H1 (cell line): ENCODE measurements around the gene ANKRD30A. TPM values are rescaled to one million over a fixed set of nuclear protein-coding genes. Genes with fewer than 3 reads are reported as not detected.

ENCODE experiments used
- CTCF ChIA-PET: fragments of 300-600 bp; sonication (Branson Sonifier 250); formaldehyde crosslinking; loops from one replicate; lab custom pipeline; 2021; ENCODE audit not compliant: partially characterized antibody; lab: Charles Lee
- POLR2A ChIA-PET: fragments of 300-600 bp; sonication (Branson Sonifier 250); formaldehyde crosslinking; loops from one replicate; lab custom pipeline; 2021; ENCODE audit warnings: inconsistent platforms; ENCODE audit not compliant: partially characterized antibody; lab: Charles Lee
- DNase-seq, 2 experiments: peaks; one replicate each; pipeline versions ENCODE4 v3.0.0 to v3.0.0-alpha.2; 2010 to 2022; ENCODE audit warnings: low spot score in 2 of 2, low read depth in 1 of 2, mixed read lengths in 1 of 2
- FAIRE-seq: peaks from 2 replicates; lab custom pipeline; 2011; peaks lifted over from hg19 to GRCh38; lab: Jason Lieb, UNC
- H2AFZ ChIP-seq: 2 replicates; pipeline ENCODE4 v1.8.1; 2012; ENCODE audit warnings: low read length, inconsistent platforms
- H2AK5ac ChIP-seq: 2 replicates; pipeline ENCODE4 v1.6.1; 2013; ENCODE audit warnings: low read depth, low read length
- H2BK120ac ChIP-seq: replicated peaks from 2 replicates; pipeline ENCODE3; 2013; ENCODE audit warnings: low read depth, low read length, inconsistent platforms
- H2BK12ac ChIP-seq: 2 replicates; pipeline ENCODE4 v1.6.1; 2013; ENCODE audit warnings: low read depth, low read length
- H2BK15ac ChIP-seq: 2 replicates; pipeline ENCODE4 v1.6.1; 2013; ENCODE audit warnings: low read length
- H2BK20ac ChIP-seq: 2 replicates; pipeline ENCODE4 v1.6.1; 2013; ENCODE audit warnings: low read length
- H2BK5ac ChIP-seq: 2 replicates; pipeline ENCODE4 v1.6.1; 2013; ENCODE audit warnings: low read depth, low read length
- H3K14ac ChIP-seq: 2 replicates; pipeline ENCODE4 v1.6.1; 2013; ENCODE audit warnings: inconsistent platforms; ENCODE audit not compliant: insufficient read length
- H3K18ac ChIP-seq: 2 replicates; pipeline ENCODE4 v1.6.1; 2013; ENCODE audit warnings: low read length; ENCODE audit errors: extremely low read depth
- H3K23ac ChIP-seq: 2 replicates; pipeline ENCODE4 v1.6.1; 2013; ENCODE audit warnings: inconsistent platforms; ENCODE audit not compliant: insufficient read length
- H3K23me2 ChIP-seq: 2 replicates; pipeline ENCODE4 v1.6.1; 2013; ENCODE audit warnings: low read depth, low read length
- H3K27ac ChIP-seq: 2 replicates; pipeline ENCODE4 v1.6.1; 2011; ENCODE audit warnings: low read depth, low read length, inconsistent platforms
- H3K27me3 ChIP-seq, 4 experiments: replicated peaks in 1 of 4; 1 replicate in 1 of 4; 2 replicates in 3 of 4; pipeline versions ENCODE4 v1.6.1 to v1.8.1; 2011 to 2013; ENCODE audit warnings: low read length in 3 of 4, mild to moderate bottlenecking in 3 of 4, inconsistent platforms in 2 of 4, mixed read lengths in 2 of 4, moderate library complexity in 1 of 4; ENCODE audit not compliant: control insufficient read depth in 3 of 4, insufficient read depth in 3 of 4; ENCODE audit errors: extremely low read depth in 1 of 4
- H3K36me3 ChIP-seq, 4 experiments: 2 replicates each; pipeline versions ENCODE4 v1.6.1 to v1.8.1; 2011 to 2013; ENCODE audit warnings: mild to moderate bottlenecking in 4 of 4, low read length in 3 of 4, moderate library complexity in 2 of 4, control low read depth in 1 of 4, inconsistent platforms in 1 of 4; ENCODE audit not compliant: insufficient read depth in 4 of 4, control insufficient read depth in 2 of 4
- H3K4ac ChIP-seq: replicated peaks from 2 replicates; pipeline ENCODE3; 2013; ENCODE audit warnings: low read length, low read depth, mixed read lengths, inconsistent platforms; ENCODE audit not compliant: insufficient read length
- H3K4me1 ChIP-seq, 4 experiments: replicated peaks in 1 of 4; 1 replicate in 1 of 4; 2 replicates in 3 of 4; pipeline versions ENCODE4 v1.6.1 to v1.8.1; 2011 to 2013; ENCODE audit warnings: low read length in 3 of 4, inconsistent platforms in 2 of 4, mixed read lengths in 1 of 4; ENCODE audit not compliant: insufficient read depth in 4 of 4, control insufficient read depth in 3 of 4
- H3K4me2 ChIP-seq, 2 experiments: 2 replicates each; pipeline versions ENCODE4 v1.6.1 to v1.8.1; 2011 to 2013; ENCODE audit warnings: low read depth in 2 of 2, low read length in 2 of 2, control low read depth in 1 of 2, inconsistent platforms in 1 of 2, mild to moderate bottlenecking in 1 of 2; ENCODE audit not compliant: insufficient read depth in 1 of 2
- H3K4me3 ChIP-seq, 4 experiments: fragments of 200-600, 300-600 bp in 1 of 4; sonication (generic), shearing (Covaris generic), sonication (Bioruptor Twin) in 1 of 4; 2 replicates each; pipeline versions ENCODE4 v1.5.1 to v1.8.1; 2011 to 2016; ENCODE audit warnings: low read length in 4 of 4, low read depth in 3 of 4, control low read depth in 2 of 4, inconsistent platforms in 2 of 4, mild to moderate bottlenecking in 2 of 4, mixed read lengths in 1 of 4, moderate library complexity in 1 of 4; ENCODE audit not compliant: insufficient read depth in 2 of 4; ENCODE audit errors: extremely low read depth in 1 of 4
- H3K56ac ChIP-seq: replicated peaks from 2 replicates; pipeline ENCODE3; 2013; ENCODE audit warnings: low read depth, mild to moderate bottlenecking, mixed read lengths, low read length, inconsistent platforms; ENCODE audit not compliant: insufficient read length
- H3K79me1 ChIP-seq: 2 replicates; pipeline ENCODE4 v1.6.1; 2013; ENCODE audit warnings: low read depth, low read length, control low read depth
- H3K79me2 ChIP-seq, 2 experiments: 2 replicates each; pipeline versions ENCODE4 v1.6.1 to v1.8.1; 2012 to 2013; ENCODE audit warnings: low read length in 2 of 2, mild to moderate bottlenecking in 2 of 2, inconsistent platforms in 1 of 2; ENCODE audit not compliant: insufficient read depth in 2 of 2, control insufficient read depth in 1 of 2
- H3K9ac ChIP-seq, 4 experiments: replicated peaks in 1 of 4; 1 replicate in 1 of 4; 2 replicates in 3 of 4; pipeline versions ENCODE4 v1.6.1 to v1.8.1; 2011 to 2013; ENCODE audit warnings: low read depth in 3 of 4, low read length in 3 of 4, control low read depth in 2 of 4, mild to moderate bottlenecking in 2 of 4, moderate library complexity in 2 of 4, inconsistent platforms in 1 of 4; ENCODE audit errors: extremely low read depth in 1 of 4
- H3K9me3 ChIP-seq, 2 experiments: 2 replicates each; pipeline versions ENCODE4 v1.6.1 to v1.8.1; 2012 to 2013; ENCODE audit warnings: mild to moderate bottlenecking in 2 of 2, moderate library complexity in 2 of 2, control low read depth in 1 of 2, inconsistent platforms in 1 of 2, low read depth in 1 of 2, low read length in 1 of 2, mixed read lengths in 1 of 2; ENCODE audit not compliant: insufficient read depth in 2 of 2
- H4K20me1 ChIP-seq, 2 experiments: replicated peaks in 1 of 2; 2 replicates each; pipeline versions ENCODE3 to v1.8.1; 2011 to 2013; ENCODE audit warnings: inconsistent platforms in 2 of 2, low read length in 2 of 2, mild to moderate bottlenecking in 1 of 2; ENCODE audit not compliant: insufficient read depth in 2 of 2, control insufficient read depth in 1 of 2
- H4K5ac ChIP-seq: 2 replicates; pipeline ENCODE4 v1.6.1; 2013; ENCODE audit warnings: low read length, low read depth, mixed read lengths, inconsistent platforms; ENCODE audit not compliant: insufficient read length
- H4K8ac ChIP-seq: 2 replicates; pipeline ENCODE4 v1.8.0; 2013; ENCODE audit warnings: mild to moderate bottlenecking, moderate library complexity, low read length, inconsistent platforms; ENCODE audit not compliant: insufficient read depth; ENCODE audit errors: extremely low read depth
- H4K91ac ChIP-seq: replicated peaks from 2 replicates; pipeline ENCODE3; 2013; ENCODE audit warnings: low read length, mixed read lengths, inconsistent platforms; ENCODE audit not compliant: insufficient read length
- ASH2L ChIP-seq: fragments of 200-600, 300-600 bp; sonication (generic); IDR thresholded peaks from one replicate; pipeline ENCODE4 v1.7.1; 2017; ENCODE audit warnings: low read length
- BACH1 ChIP-seq: IDR thresholded peaks from 2 replicates; pipeline ENCODE4 v1.6.1; 2012; ENCODE audit warnings: low read length, improper control_type of control experiment
- CBX5 ChIP-seq: fragments of 300-800, 300-1000 bp; sonication (generic); IDR thresholded peaks from 2 replicates; pipeline ENCODE4 v1.7.1; 2016; ENCODE audit warnings: antibody characterized with exemption, low read length, low read depth
- CBX8 ChIP-seq: fragments of 300-800, 300-1000 bp; sonication (generic); IDR thresholded peaks from 2 replicates; pipeline ENCODE4 v1.7.1; 2016; ENCODE audit warnings: low read depth, low read length, borderline replicate concordance
- CEBPB ChIP-seq: IDR thresholded peaks from 2 replicates; pipeline ENCODE4 v1.6.1; 2012; ENCODE audit warnings: low read depth, low read length
- HDAC2 ChIP-seq, 2 experiments: fragments of 300-600 bp in 1 of 2; sonication (generic) in 1 of 2; IDR thresholded peaks; 2 replicates each; pipeline ENCODE4 v1.6.1; 2011 to 2012; ENCODE audit warnings: low read depth in 2 of 2, low read length in 2 of 2, mild to moderate bottlenecking in 2 of 2, moderate library complexity in 2 of 2, borderline replicate concordance in 1 of 2, inconsistent platforms in 1 of 2
- JUND ChIP-seq: IDR thresholded peaks from 2 replicates; pipeline ENCODE4 v1.6.1; 2011; ENCODE audit warnings: mild to moderate bottlenecking, improper control_type of control experiment, low read length
- KDM4A ChIP-seq: IDR thresholded peaks from one replicate; pipeline ENCODE4 v1.7.1; 2012; ENCODE audit warnings: low read depth, mild to moderate bottlenecking, moderate library complexity, low read length, inconsistent platforms; ENCODE audit not compliant: severe bottlenecking
- NRF1 ChIP-seq: IDR thresholded peaks from 2 replicates; pipeline ENCODE4 v1.6.1; 2011; ENCODE audit warnings: mild to moderate bottlenecking, low read depth, low read length, improper control_type of control experiment
- RNF2 ChIP-seq: fragments of 200-900, 300-1000 bp; sonication (generic); IDR thresholded peaks from 2 replicates; pipeline ENCODE4 v1.7.1; 2016; ENCODE audit warnings: borderline replicate concordance, low read depth, mild to moderate bottlenecking, antibody characterized with exemption, low read length; ENCODE audit not compliant: poor library complexity, severe bottlenecking; ENCODE audit errors: missing control alignments
- SIN3A ChIP-seq, 2 experiments: IDR thresholded peaks in 1 of 2; conservative IDR thresholded peaks in 1 of 2; 2 replicates each; pipeline ENCODE4 v1.6.1; 2011 to 2012; ENCODE audit warnings: low read length in 2 of 2, improper control_type of control experiment in 1 of 2, low read depth in 1 of 2, mild to moderate bottlenecking in 1 of 2
- SP1 ChIP-seq: IDR thresholded peaks from 2 replicates; pipeline ENCODE4 v1.6.1; 2011; ENCODE audit warnings: low read depth, low read length
- TCF12 ChIP-seq: IDR thresholded peaks from 2 replicates; pipeline ENCODE4 v1.6.1; 2011; ENCODE audit warnings: low read depth, mild to moderate bottlenecking, low read length
- WGBS, 2 experiments: shearing (Covaris generic) in 1 of 2; methylation state at CpG; one replicate each; pipeline versions ENCODE4 v1.1.6 to v1.1.7; 2013 to 2015; ENCODE audit warnings: low lambda C conversion rate in 2 of 2, mixed read lengths in 2 of 2, inconsistent platforms in 1 of 2, low coverage in 1 of 2, missing lambda C conversion rate in 1 of 2; ENCODE audit not compliant: insufficient replicate concordance in 2 of 2, insufficient coverage in 1 of 2, insufficient read length in 1 of 2; ENCODE audit errors: extremely low coverage in 1 of 2, missing lambda C conversion rate in 1 of 2; 5-methylcytosine and 5-hydroxymethylcytosine counted together
- polyA plus RNA-seq, 7 experiments: library from polyadenylated mRNA; depleted of rRNA in 3 of 7; stranded (reverse) in 5 of 7; unstranded in 2 of 7; fragments of >200 nt in 5 of 7; fragments of 200-250 nt in 2 of 7; gene quantifications; 1 replicate in 5 of 7; 2 replicates in 1 of 7; 4 replicates in 1 of 7; pipeline versions ENCODE4 v1.2.1 to v1.2.3, GENCODE V29; 2011 to 2013; ENCODE audit warnings: missing spikeins in 2 of 7, mixed read lengths in 2 of 7
- total RNA-seq: library from RNA; stranded (reverse); fragmentation: NEBNext Ultra II Directional; extraction: Animal tissue kit (Norgen Biotek cat#: 25700); gene quantifications from 2 replicates; pipeline ENCODE4 v1.2.1, GENCODE V29; 2021
- TF ChIP-seq, protein P1 (sequence below): IDR thresholded peaks from 2 replicates; pipeline ENCODE4 v1.6.1; 2011; ENCODE audit warnings: low read depth, mild to moderate bottlenecking, low read length; ENCODE audit not compliant: insufficient read depth

Gene ANKRD30A
- total and polyA plus RNA-seq, 2 of the 8 experiments (the other 6 are each of a cell fraction or from before 2014, with no cell fraction given) = not detected

DNA sequence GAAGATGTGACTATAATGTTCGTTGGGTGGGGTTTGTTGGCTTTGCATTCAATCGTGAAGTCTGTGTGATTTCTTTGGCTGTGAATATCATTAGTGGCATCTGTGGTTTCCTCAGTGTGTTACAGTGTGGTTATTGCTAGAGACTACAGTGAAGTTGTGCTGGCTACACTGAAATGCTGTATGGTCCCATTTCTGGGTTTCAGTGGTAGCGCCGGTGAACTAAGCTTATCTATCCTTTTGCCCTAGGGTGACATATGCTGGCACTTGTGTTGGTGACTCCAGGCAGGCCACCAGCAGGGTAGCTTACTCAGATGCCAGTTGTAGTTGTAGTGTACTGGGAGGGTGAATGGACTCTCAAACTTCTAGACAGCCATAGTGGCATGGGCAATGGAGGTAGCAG lies 259.5 kb downstream of the ANKRD30A start:
- H3K4me2 ChIP-seq = no peak overlapping the region
- no peak overlapping the region for H3K4ac ChIP-seq
- H3K23ac ChIP-seq = no peak overlapping the region
- no peak overlapping the region for H2BK12ac ChIP-seq
- H3K79me2 ChIP-seq = no peaks in the 10 kb centered on the region
- no peak overlapping the region for H2AFZ ChIP-seq
- H2AK5ac ChIP-seq = no peak overlapping the region
- WGBS, 2 experiments = 100% methylated on average over 4 of the region's 4 CpGs; no CpG with 5 or more reads in 1 of the 2 experiments
- H3K18ac ChIP-seq = no peak overlapping the region
- no peak overlapping the region for H2BK20ac ChIP-seq
- H2BK15ac ChIP-seq = no peak overlapping the region
- H3K27me3 ChIP-seq = no peaks in the 10 kb centered on the region
- no peak overlapping the region for H2BK5ac ChIP-seq
- H3K4me3 ChIP-seq = no peak overlapping the region
- H3K14ac ChIP-seq = no peak overlapping the region
- no peaks in the 10 kb centered on the region for H3K79me1 ChIP-seq
- no peaks in the 10 kb centered on the region for H4K20me1 ChIP-seq
- CTCF ChIA-PET = no interaction called here
- H3K27ac ChIP-seq = no peak overlapping the region
- H3K36me3 ChIP-seq = no peaks in the 10 kb centered on the region
- no peak for DNase-seq
- TF ChIP-seq ASH2L (no peak), CEBPB (no peak), SP1 (no peak), RNF2 (no peak), JUND (no peak), HDAC2 (IDR thresholded peaks at IDR 0.05; ENCODE audit: borderline replicate concordance in 1 of 2, low read depth in 2 of 2, low read length in 2 of 2) (no peak), BACH1 (no peak), TCF12 (no peak), KDM4A (no peak), NRF1 (no peak), SIN3A (conservative IDR thresholded peaks at IDR 0.05 in 1 of 2, IDR thresholded peaks at IDR 0.05 in 1 of 2; ENCODE audit: low read depth in 1 of 2, low read length in 2 of 2) (no peak), CBX8 (no peak), CBX5 (no peak)
- TF ChIP-seq, protein P1, sequence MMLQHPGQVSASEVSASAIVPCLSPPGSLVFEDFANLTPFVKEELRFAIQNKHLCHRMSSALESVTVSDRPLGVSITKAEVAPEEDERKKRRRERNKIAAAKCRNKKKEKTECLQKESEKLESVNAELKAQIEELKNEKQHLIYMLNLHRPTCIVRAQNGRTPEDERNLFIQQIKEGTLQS = no peak
- TF ChIP-seq, all 59 proteins: peak for 0
- Histone ChIP-seq H3K56ac (no peak overlapping the region), H3K9ac (no peak overlapping the region), H4K5ac (no peak overlapping the region), H4K8ac (no peak overlapping the region), H2BK120ac (no peak overlapping the region), H4K91ac (no peak overlapping the region), H3K23me2 (no peaks in the 10 kb centered on the region), H3K9me3 (peaks cover 58 to 71% of the 10 kb centered on the region in 2 experiments), H3K4me1 (no peaks in the 10 kb centered on the region)
- POLR2A ChIA-PET = no interaction called here
- no peak for FAIRE-seq
